ENCODE data around the gene CDK19. TPM values are rescaled to one million over a fixed set of nuclear protein-coding genes. Genes with fewer than 3 reads are reported as not detected.

CDK19 gene
- total and polyA plus RNA-seq, 2 experiments from 2014 or later = 7.7 to 10.1 TPM

- no peak for TF ChIP-seq ETS1 (IDR thresholded peaks at IDR 0.05)
- no peak for TF ChIP-seq STAT1 (IDR thresholded peaks at IDR 0.05; ENCODE audit: unreplicated experiment)
- TF ChIP-seq NANOG (IDR thresholded peaks at IDR 0.05; ENCODE audit: borderline replicate concordance) = no peak
- no peak for TF ChIP-seq ZNF462 (CRISPR knock-in tag; IDR thresholded peaks at IDR 0.05)
- TF ChIP-seq EZH2 (IDR thresholded peaks at IDR 0.05; ENCODE audit: low read depth, unreplicated experiment) = no peak
- no peak for TF ChIP-seq ZNF114 (CRISPR knock-in tag; IDR thresholded peaks at IDR 0.05)
Measured at GRCh38 chr6:110710115-110710514, 105.2 kb downstream of the CDK19 start (continued).

- no peaks in the 10 kb centered on the region for H3K9me2 ChIP-seq (ENCODE audit: insufficient read depth)
- DNase-seq (ENCODE audit: low spot score) = peak; percentile 45
- Mint-ChIP-seq H3K36me3 (ENCODE audit: low read depth) (no peaks in the 10 kb centered on the region), H3K9me3 (no peaks in the 10 kb centered on the region), H3K27ac (peak overlapping the region; percentile 12), H3K4me1 (peaks cover 21% of the 10 kb centered on the region), H3K4me3 (no peak overlapping the region), H3K27me3 (ENCODE audit: insufficient read depth, low read depth, poor library complexity) (peaks cover 2% of the 10 kb centered on the region)
- peak overlapping the region; percentile 28; the same call in 1 of the 2 replicates for H3K27ac ChIP-seq (ENCODE audit: low read depth)
- 0 out of 2 replicates have a peak overlapping the region, but pooled peaks have one; percentile 35 for H3K4me2 ChIP-seq
- no peak overlapping the region for H3K4me3 ChIP-seq
- H2AFZ ChIP-seq = no peak overlapping the region
- 0 out of 2 replicates have a peak, but pooled peaks cover 3% of the 10 kb centered on the region for H4K20me1 ChIP-seq (replicated peaks; ENCODE audit: insufficient read depth)
- no peaks in the 10 kb centered on the region for H3K36me3 ChIP-seq (ENCODE audit: insufficient read depth)
- H3K79me2 ChIP-seq (replicated peaks; ENCODE audit: insufficient read depth) = no peaks in the 10 kb centered on the region
- H3K27me3 ChIP-seq (ENCODE audit: insufficient read depth) = no peaks in the 10 kb centered on the region
- peak; percentile 87 for ATAC-seq
- H3K4me1 ChIP-seq (ENCODE audit: insufficient read depth) = peaks cover 25% of the 10 kb centered on the region
- no peaks in the 10 kb centered on the region for H3F3A ChIP-seq (replicated peaks; ENCODE audit: low read depth)
- TF ChIP-seq JUNB (IDR thresholded peaks at IDR 0.05; ENCODE audit: unreplicated experiment) (no peak), ZNF114 (CRISPR knock-in tag; IDR thresholded peaks at IDR 0.05) (no peak), EZH2phosphoT487 (IDR thresholded peaks at IDR 0.05; ENCODE audit: unreplicated experiment) (no peak), NANOG (IDR thresholded peaks at IDR 0.05; ENCODE audit: borderline replicate concordance) (no peak), ZNF331 (CRISPR knock-in tag; IDR thresholded peaks at IDR 0.05; ENCODE audit: low read depth) (no peak)
Measured at GRCh38 chr6:110708295-110708950, 106.8 kb downstream of the CDK19 start.
